Mucosa of descending colon (tissue), 3 donors: ENCODE measurements around the gene YBX3. TPM values are rescaled to one million over a fixed set of nuclear protein-coding genes. Genes with fewer than 3 reads are reported as not detected.

Source experiments
- ATAC-seq: fragments of 200-7000 bp; cut with Tn5 transposase; one replicate; pipeline ENCODE4 v1.9.1; 2020; ENCODE audit warnings: mild to moderate bottlenecking, moderate library complexity
- DNase-seq, 3 donors: peaks; one replicate each; pipeline ENCODE4 v3.0.0-alpha.2; 2020
- H3K36me3 ChIP-seq: fragments of 200-600 bp; one replicate; pipeline ENCODE4 v1.8.0; 2021; ENCODE audit warnings: low read depth, mild to moderate bottlenecking
- H3K4me1 ChIP-seq: fragments of 200-600 bp; one replicate; pipeline ENCODE4 v1.8.0; 2021; ENCODE audit warnings: low read depth, mild to moderate bottlenecking
- H3K4me3 ChIP-seq: fragments of 200-600 bp; one replicate; pipeline ENCODE4 v1.8.0; 2021; ENCODE audit warnings: mild to moderate bottlenecking
- H3K9me3 ChIP-seq: fragments of 200-600 bp; one replicate; pipeline ENCODE4 v1.8.0; 2021; ENCODE audit warnings: mild to moderate bottlenecking
- intact Hi-C, 2 donors: fragments of 100-400 bp; cut with DNase I in 1 of 2; cut with micrococcal nuclease in 1 of 2; formaldehyde crosslinking; loops; one replicate each; pipeline versions ENCODE4 v1.11.0 to v1.11.1; 2022; cut with DNase I, micrococcal nuclease
- total RNA-seq, 3 donors: library from RNA; stranded (reverse); fragmentation: NEBNext Ultra II Directional in 2 of 3; extraction: Animal tissue kit (Norgen Biotek cat#: 25700) in 2 of 3; gene quantifications; one replicate each; pipeline versions ENCODE4 v1.2.1 to v1.2.4, GENCODE V29; 2021 to 2023
- TF ChIP-seq, protein P1 (sequence below): fragments of 200-600 bp; IDR thresholded peaks from one replicate; pipeline ENCODE4 v1.8.0; 2022; ENCODE audit warnings: antibody characterized with exemption, mild to moderate bottlenecking
- donor health status: DM: no; HTN: no; CAD: no; lungs with moderate emphysema.
- donor health status: DM: no; HTN: no; CAD: no.
- donor health status: DM: no; HTN: yes; CAD: no.

Gene YBX3
- total RNA-seq, 3 donors from 2014 or later = 120 to 373 (median 193) TPM

DNA sequence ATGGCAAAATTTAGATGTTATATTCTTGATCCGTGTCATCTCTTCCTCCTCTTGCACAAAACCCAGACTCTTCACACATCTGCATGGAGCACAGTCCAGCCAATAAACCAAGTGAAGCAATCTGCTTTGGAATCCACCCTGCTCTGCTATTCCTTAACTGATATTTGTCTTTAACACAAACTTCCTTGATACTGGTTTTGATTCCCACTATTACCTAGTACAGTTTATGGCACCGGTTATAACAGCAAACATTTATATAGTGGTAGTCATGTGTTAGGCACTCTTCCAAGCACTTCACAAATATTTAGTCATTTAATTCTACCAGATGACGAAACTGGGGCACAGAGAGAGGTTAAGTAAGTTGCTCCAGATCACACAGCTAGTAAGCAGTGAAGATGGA is 61.8 kb downstream of the YBX3 start:
- Histone ChIP-seq H3K36me3 (no peaks in the 10 kb centered on the region), H3K9me3 (no peaks in the 10 kb centered on the region), H3K4me1 (peaks cover 20% of the 10 kb centered on the region), H3K4me3 (no peak overlapping the region)
- intact Hi-C loops = loop anchor here in 1 of 2 donors (10.0 kb wide), 1 partner anchor 47 kb away; the partner anchor contains the start of gene MAGOHB
- ATAC-seq (peak; percentile 99), DNase-seq (peak in 1 of 3 donors; percentile 56)
- TF ChIP-seq, protein P1, sequence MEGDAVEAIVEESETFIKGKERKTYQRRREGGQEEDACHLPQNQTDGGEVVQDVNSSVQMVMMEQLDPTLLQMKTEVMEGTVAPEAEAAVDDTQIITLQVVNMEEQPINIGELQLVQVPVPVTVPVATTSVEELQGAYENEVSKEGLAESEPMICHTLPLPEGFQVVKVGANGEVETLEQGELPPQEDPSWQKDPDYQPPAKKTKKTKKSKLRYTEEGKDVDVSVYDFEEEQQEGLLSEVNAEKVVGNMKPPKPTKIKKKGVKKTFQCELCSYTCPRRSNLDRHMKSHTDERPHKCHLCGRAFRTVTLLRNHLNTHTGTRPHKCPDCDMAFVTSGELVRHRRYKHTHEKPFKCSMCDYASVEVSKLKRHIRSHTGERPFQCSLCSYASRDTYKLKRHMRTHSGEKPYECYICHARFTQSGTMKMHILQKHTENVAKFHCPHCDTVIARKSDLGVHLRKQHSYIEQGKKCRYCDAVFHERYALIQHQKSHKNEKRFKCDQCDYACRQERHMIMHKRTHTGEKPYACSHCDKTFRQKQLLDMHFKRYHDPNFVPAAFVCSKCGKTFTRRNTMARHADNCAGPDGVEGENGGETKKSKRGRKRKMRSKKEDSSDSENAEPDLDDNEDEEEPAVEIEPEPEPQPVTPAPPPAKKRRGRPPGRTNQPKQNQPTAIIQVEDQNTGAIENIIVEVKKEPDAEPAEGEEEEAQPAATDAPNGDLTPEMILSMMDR = no peak

DNA sequence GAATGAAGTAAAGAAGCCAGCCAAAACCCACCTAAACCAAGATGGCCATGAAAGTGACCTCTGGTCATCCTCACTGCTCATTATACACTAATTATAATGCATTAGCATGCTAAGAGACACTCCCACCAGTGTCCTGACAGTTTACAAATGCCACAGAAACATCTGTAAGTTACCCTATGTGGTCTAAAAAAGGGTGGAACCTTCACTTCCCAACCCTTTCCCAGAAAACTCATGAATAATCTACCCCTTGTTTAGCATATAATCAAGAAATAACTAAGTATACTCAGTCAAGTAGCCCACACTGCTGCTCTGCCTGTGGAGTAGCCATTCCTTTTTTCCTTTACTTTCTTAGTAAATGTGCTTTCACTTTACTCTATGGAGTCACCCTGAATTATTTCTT is 69.1 kb downstream of the YBX3 start:
- intact Hi-C loops = no loop called here
- peaks cover 10% of the 10 kb centered on the region for H3K4me1 ChIP-seq
- H3K9me3 ChIP-seq = no peaks in the 10 kb centered on the region
- H3K36me3 ChIP-seq = no peaks in the 10 kb centered on the region
- DNase-seq (no peak), ATAC-seq (no peak)
- TF ChIP-seq, protein P1 = no peak
- H3K4me3 ChIP-seq = no peak overlapping the region

DNA sequence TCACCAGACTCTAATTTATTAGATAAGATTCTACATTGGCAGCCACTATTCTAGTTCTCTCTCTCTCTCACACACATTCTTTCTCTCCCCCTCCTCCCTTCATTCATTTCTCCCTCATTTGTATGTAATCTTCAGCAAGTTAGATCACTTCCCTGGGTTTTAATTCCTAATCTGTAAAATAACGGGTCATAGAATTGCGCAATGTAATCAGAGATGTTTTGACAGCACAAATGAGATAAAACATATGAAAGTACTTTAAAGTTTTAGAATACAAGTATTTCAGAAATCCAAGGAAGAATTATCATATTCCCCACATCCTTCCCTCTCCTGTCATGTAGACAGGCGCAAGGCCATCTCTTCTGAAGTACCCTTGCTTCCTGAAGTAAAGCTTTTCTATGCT is 70.9 kb downstream of the YBX3 start:
- no peaks in the 10 kb centered on the region for H3K36me3 ChIP-seq
- intact Hi-C loops = no loop called here
- no peak for ATAC-seq
- H3K4me3 ChIP-seq = no peak overlapping the region
- H3K9me3 ChIP-seq = no peaks in the 10 kb centered on the region
- no peak for DNase-seq
- TF ChIP-seq, protein P1 = no peak
- peaks cover 10% of the 10 kb centered on the region for H3K4me1 ChIP-seq

Other genes with a start within 250 kb of the YBX3 start
- under 1 TPM; 0.22 to 0.46 (median 0.38) TPM for gene EIF2S3B, start 217.4 kb downstream of the YBX3 start, total RNA-seq
- 10 to 100 TPM in 2 of 3 donors, 1 to 10 TPM in 1; 9.6 to 14.7 (median 13.7) TPM for gene MAGOHB, start 109.7 kb downstream of the YBX3 start, total RNA-seq
- gene STYK1, start 49.3 kb downstream of the YBX3 start, total RNA-seq = 10 to 100 TPM; 19.9 to 37.6 (median 28.0) TPM
- not detected for gene TAS2R7, start 79.3 kb upstream of the YBX3 start, total RNA-seq
- not detected for gene TAS2R8, start 84.0 kb upstream of the YBX3 start, total RNA-seq
- not detected for gene TAS2R9, start 86.8 kb upstream of the YBX3 start, total RNA-seq
- gene TAS2R10, start 103.0 kb upstream of the YBX3 start, total RNA-seq = under 1 TPM in 2 of 3 donors, not detected in 1; 0.39 to 0.87 TPM
- gene PRR4, start 126.2 kb upstream of the YBX3 start, total RNA-seq = 1 to 10 TPM in 1 of 3 donors, under 1 TPM in 2; 0.60 to 3.4 (median 0.79) TPM
- 10 to 100 TPM; 14.2 to 24.0 (median 15.4) TPM for gene PRH1, start 160.9 kb upstream of the YBX3 start, total RNA-seq
- gene TAS2R13, start 186.2 kb upstream of the YBX3 start, total RNA-seq = 1 to 10 TPM; 1.1 to 3.2 (median 1.3) TPM
- under 1 TPM in 1 of 3 donors, not detected in 2; 0.73 TPM for gene PRH2, start 205.9 kb upstream of the YBX3 start, total RNA-seq
- 1 to 10 TPM; 1.7 to 5.4 (median 2.6) TPM for gene TAS2R14, start 215.9 kb upstream of the YBX3 start, total RNA-seq